Measurements from ENCODE around the gene NT5DC1.

NT5DC1 gene

GRCh38 chr6:116266803-116267202, 166.2 kb downstream of the NT5DC1 start:
- Histone ChIP-seq H3K4me3 (no peak overlapping the region), H3K27ac (no peak overlapping the region)
- TF ChIP-seq, protein P1, sequence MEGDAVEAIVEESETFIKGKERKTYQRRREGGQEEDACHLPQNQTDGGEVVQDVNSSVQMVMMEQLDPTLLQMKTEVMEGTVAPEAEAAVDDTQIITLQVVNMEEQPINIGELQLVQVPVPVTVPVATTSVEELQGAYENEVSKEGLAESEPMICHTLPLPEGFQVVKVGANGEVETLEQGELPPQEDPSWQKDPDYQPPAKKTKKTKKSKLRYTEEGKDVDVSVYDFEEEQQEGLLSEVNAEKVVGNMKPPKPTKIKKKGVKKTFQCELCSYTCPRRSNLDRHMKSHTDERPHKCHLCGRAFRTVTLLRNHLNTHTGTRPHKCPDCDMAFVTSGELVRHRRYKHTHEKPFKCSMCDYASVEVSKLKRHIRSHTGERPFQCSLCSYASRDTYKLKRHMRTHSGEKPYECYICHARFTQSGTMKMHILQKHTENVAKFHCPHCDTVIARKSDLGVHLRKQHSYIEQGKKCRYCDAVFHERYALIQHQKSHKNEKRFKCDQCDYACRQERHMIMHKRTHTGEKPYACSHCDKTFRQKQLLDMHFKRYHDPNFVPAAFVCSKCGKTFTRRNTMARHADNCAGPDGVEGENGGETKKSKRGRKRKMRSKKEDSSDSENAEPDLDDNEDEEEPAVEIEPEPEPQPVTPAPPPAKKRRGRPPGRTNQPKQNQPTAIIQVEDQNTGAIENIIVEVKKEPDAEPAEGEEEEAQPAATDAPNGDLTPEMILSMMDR (IDR thresholded peaks at IDR 0.05), result no peak
- DNase-seq (ENCODE audit: low spot score), result no peak

- no peak for DNase-seq (ENCODE audit: low spot score)
- Histone ChIP-seq H3K4me3 (no peak overlapping the region), H3K27ac (no peak overlapping the region)
- TF ChIP-seq, protein P1 (IDR thresholded peaks at IDR 0.05), result no peak
Observed at GRCh38 chr6:116267836-116268588, 167.4 kb downstream of the NT5DC1 start.

DNA sequence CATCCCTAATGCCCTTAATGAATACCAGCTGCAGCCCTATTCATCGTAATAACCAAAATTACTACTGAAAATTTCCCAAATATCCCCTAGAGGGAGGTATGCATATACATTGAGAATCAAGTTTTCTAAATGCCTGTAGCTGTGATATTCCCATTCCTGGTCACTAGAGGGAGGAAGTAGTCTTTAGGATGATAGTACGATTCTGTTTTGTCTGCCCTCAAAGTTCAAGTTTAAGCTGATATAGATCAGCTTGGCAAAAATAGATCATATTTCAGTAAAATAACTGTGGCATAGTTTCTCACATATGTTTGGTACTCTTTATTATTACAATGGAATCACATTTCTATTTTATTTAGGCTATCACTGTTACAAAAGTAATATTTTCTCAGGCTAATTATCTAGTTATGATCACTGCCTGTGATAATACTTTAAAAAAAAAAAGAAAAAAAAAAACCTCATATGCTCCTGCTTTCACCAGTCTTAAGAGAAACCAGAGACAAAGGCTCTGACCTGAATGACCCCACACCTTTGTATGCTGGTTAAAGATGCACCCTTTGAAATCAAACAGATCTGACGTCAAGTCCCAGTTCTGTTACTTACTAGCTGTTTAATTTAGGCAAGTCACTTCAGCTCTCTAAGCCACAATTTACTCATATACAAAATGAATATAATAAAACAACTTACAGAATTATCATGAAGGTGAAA, 168.1 kb downstream of the NT5DC1 start:
- Histone ChIP-seq H3K4me3 (no peak overlapping the region), H3K27ac (no peak overlapping the region)
- no peak for DNase-seq (ENCODE audit: low spot score)
- TF ChIP-seq, protein P1 (IDR thresholded peaks at IDR 0.05), result peak; percentile 50

GRCh38 chr6:116271149-116271708, 170.6 kb downstream of the NT5DC1 start:
- TF ChIP-seq, protein P1 (IDR thresholded peaks at IDR 0.05), result no peak

DNA sequence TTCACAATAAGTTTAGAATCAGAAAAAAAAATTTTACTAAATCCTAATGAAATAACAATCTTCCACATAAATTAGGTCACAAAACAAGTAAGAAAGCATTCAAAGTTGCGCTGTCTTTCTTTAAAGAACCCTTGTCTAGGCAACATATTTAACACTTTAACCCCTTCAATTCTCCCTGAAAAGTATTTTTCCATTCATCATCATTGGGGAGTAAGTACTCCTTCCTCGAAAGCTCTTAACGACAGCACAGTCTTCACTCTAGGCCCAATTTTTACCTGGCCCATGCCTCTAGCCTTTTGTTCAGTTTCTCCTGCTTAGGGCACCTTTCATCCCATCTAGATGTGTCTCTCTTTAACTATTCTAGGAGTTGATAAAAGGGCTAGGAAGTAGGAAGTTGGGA, 176.5 kb downstream of the NT5DC1 start:
- DNase-seq (ENCODE audit: low spot score), result no peak
- H3K27ac ChIP-seq, result peak overlapping the region in 1 of 2 donors; percentile 18
- TF ChIP-seq, protein P1 (IDR thresholded peaks at IDR 0.05), result no peak
- peak overlapping the region; percentile 97 for H3K4me3 ChIP-seq

More at GRCh38 chr6:116271149-116271708, 170.6 kb downstream of the NT5DC1 start:
- H3K27ac ChIP-seq, result no peak overlapping the region
- DNase-seq (ENCODE audit: low spot score), result no peak
- no peak overlapping the region for H3K4me3 ChIP-seq

DNA sequence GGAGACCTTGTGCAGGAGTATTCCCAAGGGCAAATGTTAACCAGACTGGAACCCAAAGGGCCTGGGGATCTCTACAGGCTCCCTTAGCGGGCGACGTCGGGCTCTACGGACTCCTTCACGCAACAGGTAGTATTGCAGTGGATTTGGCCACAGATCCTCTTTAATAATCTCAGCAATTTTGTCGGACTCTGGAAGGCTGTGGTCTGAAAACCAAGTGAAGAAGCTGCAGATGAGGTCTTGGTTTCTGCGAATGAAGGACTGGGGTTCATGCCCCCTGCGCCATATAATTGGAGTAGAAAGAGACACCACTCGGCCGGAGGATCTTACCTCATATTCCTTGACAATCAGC, 177.8 kb downstream of the NT5DC1 start:
- DNase-seq (ENCODE audit: low spot score), result no peak
- TF ChIP-seq, protein P1 (IDR thresholded peaks at IDR 0.05), result no peak
- Histone ChIP-seq H3K27ac (peak overlapping the region; percentile 97 to 99), H3K4me3 (peak overlapping the region; percentile 97)

Measured in coronary artery (tissue), 2 donors.